ENCODE results near the gene CDK2AP2. TPM values are rescaled to one million over a fixed set of nuclear protein-coding genes. Genes with fewer than 3 reads are reported as not detected.

Gene CDK2AP2
- total and polyA plus RNA-seq, 10 of the 15 experiments (the other 5 are each of a cell fraction or from before 2014, with no cell fraction given) = 8.0 to 177 (median 40.9) TPM

DNA sequence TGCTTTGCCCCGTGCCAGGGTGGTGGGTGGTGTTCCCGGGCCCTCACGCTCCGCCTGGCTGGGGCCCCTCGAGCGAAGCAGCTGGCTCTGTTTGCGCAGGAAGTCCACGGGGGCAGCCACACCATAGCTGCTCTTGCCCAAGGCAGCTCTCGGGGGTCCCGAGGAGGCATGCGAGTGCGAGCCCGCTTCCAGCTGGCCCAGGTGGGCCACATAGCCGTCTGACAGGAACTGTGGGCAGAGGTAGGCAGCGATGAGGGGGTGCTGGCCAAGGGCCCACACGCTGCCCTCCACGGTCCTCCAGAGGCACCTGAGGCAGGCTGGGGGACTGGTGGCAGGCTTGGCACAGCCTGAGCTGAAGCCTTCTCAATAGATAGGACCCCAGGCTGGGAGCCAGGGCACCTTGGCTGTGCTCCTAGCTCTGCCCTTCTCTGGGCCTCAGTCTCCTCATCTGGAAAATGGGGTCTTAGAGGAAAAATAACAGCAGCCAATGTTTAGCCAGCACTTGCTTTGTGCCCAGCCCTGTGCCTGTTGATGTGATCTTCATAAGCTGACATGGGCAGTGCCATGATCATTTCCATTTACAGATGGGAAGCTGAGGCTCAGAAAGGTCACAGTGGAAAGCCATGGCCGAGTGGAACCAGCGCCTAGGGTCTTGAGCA is 15.8 kb downstream of the CDK2AP2 start:
- ChIA-PET CTCF (interaction anchor here (1.2 kb wide), 1 partner anchor 13 kb away, joined by 5 read pairs; the partner anchor contains the start of gene PITPNM1), RAD21 (ENCODE audit: unreplicated experiment) (interaction anchor here (0.8 kb wide), 1 partner anchor 91 kb away, joined by 4 read pairs; no protein-coding TSS in a partner anchor), POLR2A (no interaction called here), SMC1A (ENCODE audit: uncharacterized antibody, unreplicated experiment) (no interaction called here)
- peaks cover 10% of the 10 kb centered on the region for H3K4me1 ChIP-seq (ENCODE audit: control insufficient read depth, insufficient read depth, low read length)
- no peak overlapping the region for H3K4me2 ChIP-seq (ENCODE audit: control insufficient read depth, insufficient read depth)
- no TSS peak for BruUV-seq (replicated peaks)
- H3K36me3 ChIP-seq (ENCODE audit: control insufficient read depth in 2 of 2, insufficient read depth in 2 of 2, low read length in 1 of 2) = peaks cover 4 to 30% of the 10 kb centered on the region in 2 experiments; a peak in 3 of 4 replicates
- intact Hi-C loops (cut with micrococcal nuclease; ENCODE audit: unreplicated experiment) (no loop called here), in situ Hi-C loops (cut with MboI) (no loop called here)
- FAIRE-seq = no peak
- H3K79me2 ChIP-seq (ENCODE audit: control insufficient read depth, insufficient read depth, low read length) = peaks cover 3% of the 10 kb centered on the region
- no peaks in the 10 kb centered on the region for H3K9me3 ChIP-seq (replicated peaks; ENCODE audit: control insufficient read depth, insufficient read depth, low read length)
- no peak overlapping the region for H3K27ac ChIP-seq (ENCODE audit: control insufficient read depth, insufficient read depth)
- no peaks in the 10 kb centered on the region; the same call in 1 of the 2 replicates for H4K20me1 ChIP-seq (ENCODE audit: control insufficient read depth, insufficient read depth)
- ATAC-seq = no peak
- H2AFZ ChIP-seq (ENCODE audit: control insufficient read depth, low read depth, low read length) = no peak overlapping the region
- no peaks in the 10 kb centered on the region for H3K27me3 ChIP-seq (replicated peaks in 1 of 2; ENCODE audit: control insufficient read depth in 2 of 2, insufficient read depth in 2 of 2, low read length in 1 of 2)
- H3K9ac ChIP-seq (ENCODE audit: control insufficient read depth, insufficient read depth, low read length) = no peak overlapping the region
- no peak for DNase-seq (ENCODE audit: low read depth, low spot score)
- TF ChIP-seq POLR2A (IDR thresholded peaks at IDR 0.05; ENCODE audit: low read depth, low read length) (peak; percentile 40; the same call in 1 of the 2 replicates), FOS (IDR thresholded peaks at IDR 0.05; ENCODE audit: borderline replicate concordance, extremely low read depth, insufficient read length) (no peak)
- WGBS (ENCODE audit: insufficient coverage, insufficient replicate concordance, low lambda C conversion rate, missing lambda C conversion rate) = 76% methylated on average over 19 of the region's 19 CpGs
- H3K4me3 ChIP-seq = no peak overlapping the region

DNA sequence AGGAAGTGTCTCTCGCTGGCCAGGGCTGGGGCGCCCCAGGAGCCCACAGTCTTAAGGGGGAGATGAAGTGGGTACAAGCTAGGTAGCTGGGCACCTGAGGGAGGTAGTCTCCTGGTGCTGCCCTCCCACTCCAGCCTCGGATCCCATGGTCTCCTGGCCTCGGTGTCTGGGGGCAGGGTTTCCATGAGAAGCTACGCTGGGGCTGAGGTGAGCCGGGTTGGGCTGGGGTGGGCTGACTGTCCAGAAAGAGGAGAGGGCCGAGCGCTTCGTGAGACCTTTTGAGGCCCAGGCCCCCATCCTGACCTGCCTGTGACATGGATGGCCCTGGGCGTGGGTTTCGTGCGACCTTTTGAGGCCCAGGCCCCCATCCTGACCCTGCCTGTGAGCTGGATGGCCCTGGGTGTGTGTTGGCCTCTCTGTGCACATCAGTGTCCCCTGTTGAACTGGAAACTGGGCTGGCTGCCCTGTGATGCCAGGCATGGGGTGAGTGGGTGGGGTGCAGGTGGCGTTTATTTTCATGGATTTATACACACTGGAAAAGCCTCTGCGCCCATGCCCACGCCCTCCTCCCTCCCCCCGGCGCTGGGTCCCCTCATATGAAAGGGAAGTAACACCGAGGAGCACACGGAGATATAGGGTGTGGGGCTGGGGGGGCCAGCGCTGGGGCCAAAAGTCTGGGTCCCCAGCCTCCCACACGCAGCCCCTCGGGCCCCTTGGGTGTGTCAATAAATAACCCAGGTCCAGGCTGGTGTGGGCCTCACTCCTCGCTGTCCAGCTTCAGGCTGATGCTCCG is 16.5 kb downstream of the CDK2AP2 start:
- POLR2A ChIA-PET = interaction anchor here (0.6 to 1.2 kb wide), 4 partner anchors 31 to 956 kb away, joined by 3 to 5 read pairs (median 3); partner anchors contain the start of genes PPP1CA and PTPRCAP
- Histone ChIP-seq H3K27me3 (replicated peaks in 1 of 2; ENCODE audit: control insufficient read depth in 2 of 2, insufficient read depth in 2 of 2, low read length in 1 of 2) (no peaks in the 10 kb centered on the region), H3K4me3 (no peak overlapping the region), H3K79me2 (ENCODE audit: control insufficient read depth, insufficient read depth, low read length) (peaks cover 8% of the 10 kb centered on the region), H3K4me2 (ENCODE audit: control insufficient read depth, insufficient read depth) (no peak overlapping the region), H3K4me1 (ENCODE audit: control insufficient read depth, insufficient read depth, low read length) (peaks cover 17% of the 10 kb centered on the region), H3K9me3 (replicated peaks; ENCODE audit: control insufficient read depth, insufficient read depth, low read length) (no peaks in the 10 kb centered on the region), H3K9ac (ENCODE audit: control insufficient read depth, insufficient read depth, low read length) (no peak overlapping the region), H3K36me3 (ENCODE audit: control insufficient read depth in 2 of 2, insufficient read depth in 2 of 2, low read length in 1 of 2) (peaks cover 4 to 30% of the 10 kb centered on the region in 2 experiments; a peak in 3 of 4 replicates), H2AFZ (ENCODE audit: control insufficient read depth, low read depth, low read length) (no peak overlapping the region), H4K20me1 (ENCODE audit: control insufficient read depth, insufficient read depth) (no peaks in the 10 kb centered on the region; the same call in 1 of the 2 replicates), H3K27ac (ENCODE audit: control insufficient read depth, insufficient read depth) (no peak overlapping the region)
- TF ChIP-seq IRF4 (IDR thresholded peaks at IDR 0.05; ENCODE audit: low read depth, low read length) (no peak), YBX1 (IDR thresholded peaks at IDR 0.05) (no peak), CBX5 (IDR thresholded peaks at IDR 0.05; ENCODE audit: low read depth) (no peak), POLR2A (IDR thresholded peaks at IDR 0.05; ENCODE audit: low read depth, low read length) (peak; percentile 42; the same call in 1 of the 2 replicates), SMAD5 (IDR thresholded peaks at IDR 0.05; ENCODE audit: low read depth) (peak; percentile 6; the same call in 1 of the 2 replicates)
- TF ChIP-seq, protein P1, sequence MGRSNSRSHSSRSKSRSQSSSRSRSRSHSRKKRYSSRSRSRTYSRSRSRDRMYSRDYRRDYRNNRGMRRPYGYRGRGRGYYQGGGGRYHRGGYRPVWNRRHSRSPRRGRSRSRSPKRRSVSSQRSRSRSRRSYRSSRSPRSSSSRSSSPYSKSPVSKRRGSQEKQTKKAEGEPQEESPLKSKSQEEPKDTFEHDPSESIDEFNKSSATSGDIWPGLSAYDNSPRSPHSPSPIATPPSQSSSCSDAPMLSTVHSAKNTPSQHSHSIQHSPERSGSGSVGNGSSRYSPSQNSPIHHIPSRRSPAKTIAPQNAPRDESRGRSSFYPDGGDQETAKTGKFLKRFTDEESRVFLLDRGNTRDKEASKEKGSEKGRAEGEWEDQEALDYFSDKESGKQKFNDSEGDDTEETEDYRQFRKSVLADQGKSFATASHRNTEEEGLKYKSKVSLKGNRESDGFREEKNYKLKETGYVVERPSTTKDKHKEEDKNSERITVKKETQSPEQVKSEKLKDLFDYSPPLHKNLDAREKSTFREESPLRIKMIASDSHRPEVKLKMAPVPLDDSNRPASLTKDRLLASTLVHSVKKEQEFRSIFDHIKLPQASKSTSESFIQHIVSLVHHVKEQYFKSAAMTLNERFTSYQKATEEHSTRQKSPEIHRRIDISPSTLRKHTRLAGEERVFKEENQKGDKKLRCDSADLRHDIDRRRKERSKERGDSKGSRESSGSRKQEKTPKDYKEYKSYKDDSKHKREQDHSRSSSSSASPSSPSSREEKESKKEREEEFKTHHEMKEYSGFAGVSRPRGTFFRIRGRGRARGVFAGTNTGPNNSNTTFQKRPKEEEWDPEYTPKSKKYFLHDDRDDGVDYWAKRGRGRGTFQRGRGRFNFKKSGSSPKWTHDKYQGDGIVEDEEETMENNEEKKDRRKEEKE (IDR thresholded peaks at IDR 0.05) = no peak
- no TSS peak for BruUV-seq (replicated peaks)
- SMC1A ChIA-PET (ENCODE audit: uncharacterized antibody, unreplicated experiment) = no interaction called here
- in situ Hi-C loops (cut with MboI) = no loop called here
- CTCF ChIA-PET = interaction anchor here (0.7 to 1.3 kb wide), 3 partner anchors 14 to 146 kb away, joined by 3 to 5 read pairs (median 3); partner anchors contain the start of gene PITPNM1
- 89% methylated on average over 24 of the region's 24 CpGs for WGBS (ENCODE audit: insufficient coverage, insufficient replicate concordance, low lambda C conversion rate, missing lambda C conversion rate)
- RAD21 ChIA-PET (ENCODE audit: unreplicated experiment) = no interaction called here
- FAIRE-seq (no peak), DNase-seq (ENCODE audit: low read depth, low spot score) (no peak), ATAC-seq (no peak)
- intact Hi-C loops (cut with micrococcal nuclease; ENCODE audit: unreplicated experiment) = no loop called here

All from GM12878 (cell line).